Measurements from ENCODE around the gene CASZ1.

Gene CASZ1

GRCh38 chr1:10776190-10776905, 20.1 kb downstream of the CASZ1 start:
- Histone ChIP-seq H3K27ac (ENCODE audit: low read depth, low read length) (no peak overlapping the region), H3K4me1 (ENCODE audit: control insufficient read depth in 1 of 2, insufficient read depth in 2 of 2, low read length in 2 of 2) (peaks cover 67 to 86% of the 10 kb centered on the region in 2 donors), H3K36me3 (ENCODE audit: control insufficient read depth in 1 of 2, insufficient read depth in 2 of 2, low read length in 2 of 2) (no peaks in the 10 kb centered on the region), H3K9ac (ENCODE audit: low read depth in 1 of 2, low read length in 2 of 2) (peak overlapping the region in 1 of 2 donors; percentile 20), H3K4me3 (ENCODE audit: low read depth in 1 of 2, low read length in 2 of 2) (no peak overlapping the region), H3K9me3 (ENCODE audit: control insufficient read depth in 1 of 2, low read length in 2 of 2) (no peaks in the 10 kb centered on the region), H3K27me3 (ENCODE audit: control insufficient read depth in 1 of 2, insufficient read depth in 2 of 2, low read length in 2 of 2) (no peaks in the 10 kb centered on the region)

GRCh38 chr1:10775763-10776162, 20.7 kb downstream of the CASZ1 start:
- H3K4me1 ChIP-seq (ENCODE audit: control insufficient read depth in 1 of 2, insufficient read depth in 2 of 2, low read length in 2 of 2): peaks cover 62 to 81% of the 10 kb centered on the region in 2 donors
- H3K27ac ChIP-seq (ENCODE audit: low read depth, low read length): no peak overlapping the region
- H3K27me3 ChIP-seq (ENCODE audit: control insufficient read depth in 1 of 2, insufficient read depth in 2 of 2, low read length in 2 of 2): no peaks in the 10 kb centered on the region
- peak overlapping the region in 1 of 2 donors; percentile 8 for H3K9ac ChIP-seq (ENCODE audit: low read depth in 1 of 2, low read length in 2 of 2)
- H3K4me3 ChIP-seq (ENCODE audit: low read depth in 1 of 2, low read length in 2 of 2): no peak overlapping the region
- no peaks in the 10 kb centered on the region for H3K9me3 ChIP-seq (ENCODE audit: control insufficient read depth in 1 of 2, low read length in 2 of 2)
- no peaks in the 10 kb centered on the region for H3K36me3 ChIP-seq (ENCODE audit: control insufficient read depth in 1 of 2, insufficient read depth in 2 of 2, low read length in 2 of 2)

- Histone ChIP-seq H3K27ac (ENCODE audit: low read depth, low read length) (no peak overlapping the region), H3K9ac (ENCODE audit: low read depth in 1 of 2, low read length in 2 of 2) (peak overlapping the region in 1 of 2 donors; percentile 8), H3K36me3 (ENCODE audit: control insufficient read depth in 1 of 2, insufficient read depth in 2 of 2, low read length in 2 of 2) (no peaks in the 10 kb centered on the region), H3K9me3 (ENCODE audit: control insufficient read depth in 1 of 2, low read length in 2 of 2) (no peaks in the 10 kb centered on the region), H3K27me3 (ENCODE audit: control insufficient read depth in 1 of 2, insufficient read depth in 2 of 2, low read length in 2 of 2) (no peaks in the 10 kb centered on the region), H3K4me3 (ENCODE audit: low read depth in 1 of 2, low read length in 2 of 2) (no peak overlapping the region), H3K4me1 (ENCODE audit: control insufficient read depth in 1 of 2, insufficient read depth in 2 of 2, low read length in 2 of 2) (peaks cover 53 to 71% of the 10 kb centered on the region in 2 donors)
Measured at GRCh38 chr1:10774615-10775310, 21.7 kb downstream of the CASZ1 start.

GRCh38 chr1:10773851-10774614, 22.4 kb downstream of the CASZ1 start:
- no peak overlapping the region for H3K9ac ChIP-seq (ENCODE audit: low read depth in 1 of 2, low read length in 2 of 2)
- H3K27ac ChIP-seq (ENCODE audit: low read depth, low read length): no peak overlapping the region
- no peaks in the 10 kb centered on the region for H3K27me3 ChIP-seq (ENCODE audit: control insufficient read depth in 1 of 2, insufficient read depth in 2 of 2, low read length in 2 of 2)

GRCh38 chr1:10773376-10773775, 23.1 kb downstream of the CASZ1 start:
- Histone ChIP-seq H3K27ac (ENCODE audit: low read depth, low read length) (no peak overlapping the region), H3K9me3 (ENCODE audit: control insufficient read depth in 1 of 2, low read length in 2 of 2) (no peaks in the 10 kb centered on the region), H3K9ac (ENCODE audit: low read depth in 1 of 2, low read length in 2 of 2) (no peak overlapping the region), H3K36me3 (ENCODE audit: control insufficient read depth in 1 of 2, insufficient read depth in 2 of 2, low read length in 2 of 2) (no peaks in the 10 kb centered on the region), H3K4me1 (ENCODE audit: control insufficient read depth in 1 of 2, insufficient read depth in 2 of 2, low read length in 2 of 2) (peaks cover 48 to 63% of the 10 kb centered on the region in 2 donors), H3K4me3 (ENCODE audit: low read depth in 1 of 2, low read length in 2 of 2) (no peak overlapping the region), H3K27me3 (ENCODE audit: control insufficient read depth in 1 of 2, insufficient read depth in 2 of 2, low read length in 2 of 2) (no peaks in the 10 kb centered on the region)

More at GRCh38 chr1:10773851-10774614, 22.4 kb downstream of the CASZ1 start:
- Histone ChIP-seq H3K4me1 (ENCODE audit: control insufficient read depth in 1 of 2, insufficient read depth in 2 of 2, low read length in 2 of 2) (peaks cover 53 to 68% of the 10 kb centered on the region in 2 donors), H3K4me3 (ENCODE audit: low read depth in 1 of 2, low read length in 2 of 2) (no peak overlapping the region), H3K36me3 (ENCODE audit: control insufficient read depth in 1 of 2, insufficient read depth in 2 of 2, low read length in 2 of 2) (no peaks in the 10 kb centered on the region), H3K9me3 (ENCODE audit: control insufficient read depth in 1 of 2, low read length in 2 of 2) (no peaks in the 10 kb centered on the region)

GRCh38 chr1:10772711-10773110, 23.7 kb downstream of the CASZ1 start:
- no peaks in the 10 kb centered on the region for H3K27me3 ChIP-seq (ENCODE audit: control insufficient read depth in 1 of 2, insufficient read depth in 2 of 2, low read length in 2 of 2)
- no peaks in the 10 kb centered on the region for H3K36me3 ChIP-seq (ENCODE audit: control insufficient read depth in 1 of 2, insufficient read depth in 2 of 2, low read length in 2 of 2)
- H3K9me3 ChIP-seq (ENCODE audit: control insufficient read depth in 1 of 2, low read length in 2 of 2): no peaks in the 10 kb centered on the region
- no peak overlapping the region for H3K4me3 ChIP-seq (ENCODE audit: low read depth in 1 of 2, low read length in 2 of 2)
- peaks cover 44 to 57% of the 10 kb centered on the region in 2 donors for H3K4me1 ChIP-seq (ENCODE audit: control insufficient read depth in 1 of 2, insufficient read depth in 2 of 2, low read length in 2 of 2)
- no peak overlapping the region for H3K27ac ChIP-seq (ENCODE audit: low read depth, low read length)
- H3K9ac ChIP-seq (ENCODE audit: low read depth in 1 of 2, low read length in 2 of 2): no peak overlapping the region

GRCh38 chr1:10771789-10772188, 24.7 kb downstream of the CASZ1 start:
- H3K27ac ChIP-seq (ENCODE audit: low read depth, low read length): no peak overlapping the region
- H3K27me3 ChIP-seq (ENCODE audit: control insufficient read depth in 1 of 2, insufficient read depth in 2 of 2, low read length in 2 of 2): no peaks in the 10 kb centered on the region
- no peak overlapping the region for H3K4me3 ChIP-seq (ENCODE audit: low read depth in 1 of 2, low read length in 2 of 2)
- H3K9me3 ChIP-seq (ENCODE audit: control insufficient read depth in 1 of 2, low read length in 2 of 2): no peaks in the 10 kb centered on the region
- H3K4me1 ChIP-seq (ENCODE audit: control insufficient read depth in 1 of 2, insufficient read depth in 2 of 2, low read length in 2 of 2): peaks cover 44 to 56% of the 10 kb centered on the region in 2 donors
- no peak overlapping the region for H3K9ac ChIP-seq (ENCODE audit: low read depth in 1 of 2, low read length in 2 of 2)
- no peaks in the 10 kb centered on the region for H3K36me3 ChIP-seq (ENCODE audit: control insufficient read depth in 1 of 2, insufficient read depth in 2 of 2, low read length in 2 of 2)

- Histone ChIP-seq H3K27me3 (ENCODE audit: control insufficient read depth in 1 of 2, insufficient read depth in 2 of 2, low read length in 2 of 2) (no peaks in the 10 kb centered on the region), H3K4me3 (ENCODE audit: low read depth in 1 of 2, low read length in 2 of 2) (no peak overlapping the region), H3K9ac (ENCODE audit: low read depth in 1 of 2, low read length in 2 of 2) (no peak overlapping the region), H3K4me1 (ENCODE audit: control insufficient read depth in 1 of 2, insufficient read depth in 2 of 2, low read length in 2 of 2) (peaks cover 50 to 56% of the 10 kb centered on the region in 2 donors), H3K27ac (ENCODE audit: low read depth, low read length) (no peak overlapping the region), H3K36me3 (ENCODE audit: control insufficient read depth in 1 of 2, insufficient read depth in 2 of 2, low read length in 2 of 2) (no peaks in the 10 kb centered on the region), H3K9me3 (ENCODE audit: control insufficient read depth in 1 of 2, low read length in 2 of 2) (no peaks in the 10 kb centered on the region)
Measured at GRCh38 chr1:10768552-10768951, 27.9 kb downstream of the CASZ1 start.

GRCh38 chr1:10767282-10767681, 29.2 kb downstream of the CASZ1 start:
- peaks cover 0 to 3% of the 10 kb centered on the region in 2 donors for H3K36me3 ChIP-seq (ENCODE audit: control insufficient read depth in 1 of 2, insufficient read depth in 2 of 2, low read length in 2 of 2)
- no peak overlapping the region for H3K9ac ChIP-seq (ENCODE audit: low read depth in 1 of 2, low read length in 2 of 2)
- H3K9me3 ChIP-seq (ENCODE audit: control insufficient read depth in 1 of 2, low read length in 2 of 2): no peaks in the 10 kb centered on the region
- H3K27me3 ChIP-seq (ENCODE audit: control insufficient read depth in 1 of 2, insufficient read depth in 2 of 2, low read length in 2 of 2): no peaks in the 10 kb centered on the region
- H3K27ac ChIP-seq (ENCODE audit: low read depth, low read length): no peak overlapping the region
- peaks cover 55 to 57% of the 10 kb centered on the region in 2 donors for H3K4me1 ChIP-seq (ENCODE audit: control insufficient read depth in 1 of 2, insufficient read depth in 2 of 2, low read length in 2 of 2)
- H3K4me3 ChIP-seq (ENCODE audit: low read depth in 1 of 2, low read length in 2 of 2): no peak overlapping the region

Measured in duodenal mucosa (tissue), 2 donors.